HG02798 (cell line): Measurements from ENCODE around the gene NOL3.

ENCODE experiments used
- ATAC-seq: cut with Tn5 transposase; IDR thresholded peaks from one replicate; pipeline ENCODE4 v1.9.1; 2021; ENCODE audit warnings: mild to moderate bottlenecking; ENCODE audit not compliant: unreplicated experiment, poor library complexity

Gene NOL3

DNA sequence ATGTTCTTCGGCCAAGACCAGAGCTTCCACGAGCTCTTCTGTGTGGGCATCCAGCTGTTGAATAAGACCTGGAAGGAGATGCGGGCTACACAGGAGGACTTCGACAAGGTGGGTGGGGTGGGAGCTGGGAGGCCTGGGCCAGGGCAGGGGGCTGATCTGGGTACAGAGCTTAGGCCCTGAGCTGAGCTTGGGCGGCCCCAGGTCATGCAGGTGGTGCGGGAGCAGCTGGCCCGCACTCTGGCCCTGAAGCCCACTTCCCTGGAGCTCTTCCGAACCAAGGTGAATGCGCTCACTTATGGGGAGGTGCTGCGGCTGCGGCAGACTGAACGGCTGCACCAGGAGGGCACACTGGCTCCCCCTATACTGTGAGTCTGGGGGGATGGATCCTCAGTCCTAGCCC lies 32.1 kb downstream of the NOL3 start:
- no peak for ATAC-seq

DNA sequence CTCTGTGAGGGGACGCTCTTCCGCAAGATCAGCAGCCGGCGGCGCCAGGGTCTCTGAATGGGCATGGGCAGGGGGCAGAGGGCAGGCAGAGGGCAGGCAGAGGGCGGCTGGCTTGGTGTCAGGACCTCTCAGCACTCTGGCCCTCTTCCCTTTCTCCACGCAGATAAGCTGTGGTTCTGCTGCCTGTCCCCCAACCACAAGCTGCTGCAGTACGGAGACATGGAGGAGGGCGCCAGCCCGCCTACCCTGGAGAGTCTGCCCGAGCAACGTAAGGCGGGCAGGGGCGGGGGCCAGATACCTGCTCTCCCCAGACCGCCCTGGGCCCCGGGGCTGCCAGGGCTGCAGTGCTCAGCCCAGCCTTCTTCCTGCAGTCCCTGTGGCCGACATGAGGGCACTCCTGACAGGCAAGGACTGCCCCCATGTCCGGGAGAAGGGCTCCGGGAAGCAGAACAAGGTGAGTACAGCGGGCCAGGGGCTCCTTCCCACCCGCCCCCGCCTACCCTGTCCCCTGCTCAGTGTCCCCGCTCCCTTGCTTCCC lies 32.7 kb downstream of the NOL3 start:
- no peak for ATAC-seq

- ATAC-seq: no peak
Measured at GRCh38 chr16:67204076-67204475, 33.7 kb downstream of the NOL3 start.

- ATAC-seq: no peak
Measured at GRCh38 chr16:67206129-67206837, 35.9 kb downstream of the NOL3 start.

DNA sequence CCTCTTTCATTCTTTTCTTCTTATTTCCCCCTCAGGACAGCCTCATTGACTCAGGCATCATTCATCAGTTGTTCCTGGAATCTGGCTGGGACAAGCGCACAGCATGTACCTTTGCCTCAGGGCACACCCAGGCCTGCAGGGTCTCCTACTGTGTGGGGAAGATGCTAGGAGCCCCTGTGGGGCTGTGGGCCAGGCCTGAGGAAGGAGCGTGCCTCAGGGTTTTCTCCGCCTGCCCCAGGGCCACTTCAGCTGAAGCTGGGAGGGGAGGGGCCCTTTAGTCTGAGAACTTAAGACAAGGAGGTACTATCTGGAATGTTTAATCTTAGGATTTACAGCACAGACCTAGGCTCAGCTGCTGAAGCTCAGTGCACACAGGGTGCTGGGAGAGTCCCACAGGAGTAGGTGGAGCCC lies 36.5 kb downstream of the NOL3 start:
- no peak for ATAC-seq

GRCh38 chr16:67207249-67208091 lies 37.1 kb downstream of the NOL3 start:
- ATAC-seq: no peak

GRCh38 chr16:67208154-67208896 lies 38.0 kb downstream of the NOL3 start:
- ATAC-seq: no peak

DNA sequence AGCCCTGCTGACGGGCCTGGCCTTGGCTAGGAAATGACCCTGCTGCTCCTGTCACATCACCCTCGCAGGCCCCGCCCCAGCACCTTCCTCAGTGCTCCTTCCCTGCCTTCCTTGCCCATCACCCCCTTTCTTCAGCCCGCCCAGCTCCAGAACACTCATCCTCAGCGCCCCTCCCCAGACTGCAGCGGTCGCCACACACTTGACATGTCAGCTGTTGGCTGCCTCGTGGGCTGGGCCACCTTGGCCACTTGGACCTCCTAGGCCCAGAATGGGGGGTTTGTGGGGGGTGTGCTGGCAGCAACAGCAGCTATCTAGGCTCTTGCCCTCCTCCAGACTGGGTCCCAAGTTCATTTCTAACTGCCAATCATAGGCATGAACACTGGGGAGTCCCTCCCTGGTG lies 39.2 kb downstream of the NOL3 start:
- no peak for ATAC-seq

- no peak for ATAC-seq
Measured at GRCh38 chr16:67210069-67210937, 40.0 kb downstream of the NOL3 start.

GRCh38 chr16:67211674-67212073 lies 41.3 kb downstream of the NOL3 start:
- no peak for ATAC-seq

DNA sequence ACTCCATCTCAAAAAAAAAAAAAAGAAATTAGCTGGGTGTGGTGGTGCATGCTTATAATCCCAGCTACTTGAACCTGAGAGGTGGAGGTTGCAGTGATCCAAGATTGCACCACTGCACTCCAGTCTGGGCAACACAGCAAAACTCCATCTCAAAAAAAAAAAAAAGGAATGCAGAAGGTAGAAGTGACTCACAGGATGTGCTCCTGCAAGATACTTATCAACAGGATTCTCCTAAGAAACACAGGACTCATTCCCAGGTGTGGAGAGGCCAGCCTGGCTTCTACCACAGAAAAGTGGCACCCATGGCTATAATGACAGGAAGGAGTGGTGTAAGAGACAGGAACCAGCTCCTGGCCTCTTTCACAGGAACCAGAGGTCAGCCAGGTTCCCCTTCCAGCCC lies 42.4 kb downstream of the NOL3 start:
- no peak for ATAC-seq

GRCh38 chr16:67213197-67214019 lies 43.1 kb downstream of the NOL3 start:
- no peak for ATAC-seq

- no peak for ATAC-seq
Measured at GRCh38 chr16:67215706-67216105, 45.4 kb downstream of the NOL3 start.

DNA sequence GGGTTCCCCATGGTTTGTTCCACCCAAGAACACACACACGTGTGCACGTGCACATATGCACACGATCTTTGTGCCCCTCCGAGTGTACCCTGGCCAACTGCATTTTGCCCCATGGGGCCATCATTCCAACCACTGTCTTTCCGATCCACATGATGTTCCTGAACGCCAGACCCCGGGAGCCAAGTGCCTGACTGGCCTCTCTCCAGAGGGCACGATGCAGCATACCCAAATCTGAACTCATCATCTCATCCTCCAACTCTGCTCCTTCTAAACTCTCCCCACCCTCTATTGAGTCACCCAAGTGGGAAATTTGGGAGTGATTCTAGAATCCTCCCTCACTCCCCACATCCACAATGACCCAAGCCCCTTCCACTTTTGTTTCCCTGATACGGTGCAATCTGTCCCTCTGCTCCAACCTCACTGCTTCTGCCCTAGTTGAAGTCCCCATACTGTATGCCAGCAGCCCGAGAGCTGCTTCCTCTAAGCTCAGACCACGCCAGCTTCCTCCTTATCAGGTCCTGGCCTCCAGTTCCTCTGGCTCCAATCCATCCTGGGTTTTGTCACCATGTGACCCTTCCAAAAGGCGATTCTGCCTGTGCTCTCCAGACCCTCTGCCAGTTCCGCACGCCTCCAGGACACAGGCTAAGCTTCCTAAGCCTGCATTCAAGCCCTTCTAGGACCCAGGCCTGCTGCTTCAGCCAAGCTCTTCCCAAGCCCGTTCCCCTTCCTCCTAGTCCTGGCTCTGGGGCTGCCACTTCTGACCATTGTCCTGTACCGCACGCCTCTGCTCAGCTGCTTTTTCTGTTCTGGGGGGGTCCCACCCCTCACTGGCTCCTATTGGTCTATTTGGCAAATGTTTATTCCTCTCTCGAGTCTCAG lies 46.5 kb downstream of the NOL3 start:
- ATAC-seq: no peak

- no peak for ATAC-seq
Measured at GRCh38 chr16:67223992-67224391, 53.7 kb downstream of the NOL3 start.
